Measurements from ENCODE around the gene SENP5. TPM values are rescaled to one million over a fixed set of nuclear protein-coding genes. Genes with fewer than 3 reads are reported as not detected.

The SENP5 gene
- total RNA-seq, 1 donor from 2014 or later, result 49.6 TPM

- Mint-ChIP-seq H3K27me3 (ENCODE audit: unreplicated experiment) (peaks cover 2% of the 10 kb centered on the region), H3K4me3 (ENCODE audit: unreplicated experiment) (no peak overlapping the region), H3K27ac (ENCODE audit: unreplicated experiment) (no peak overlapping the region), H3K36me3 (ENCODE audit: unreplicated experiment) (no peaks in the 10 kb centered on the region), H3K4me1 (ENCODE audit: low read depth, unreplicated experiment) (peaks cover 15% of the 10 kb centered on the region), H3K9me3 (ENCODE audit: unreplicated experiment) (peaks cover 2% of the 10 kb centered on the region)
- no peak for DNase-seq
- no peak for TF ChIP-seq CTCF (IDR thresholded peaks at IDR 0.05; ENCODE audit: partially characterized antibody, unreplicated experiment)
Observed at GRCh38 chr3:196927571-196928453, 60.1 kb downstream of the SENP5 start.

GRCh38 chr3:196931157-196931556 is 63.4 kb downstream of the SENP5 start:
- H3K27me3 Mint-ChIP-seq (ENCODE audit: unreplicated experiment), result peaks cover 2% of the 10 kb centered on the region
- TF ChIP-seq CTCF (IDR thresholded peaks at IDR 0.05; ENCODE audit: partially characterized antibody, unreplicated experiment), result no peak
- no peak for DNase-seq
- H3K9me3 Mint-ChIP-seq (ENCODE audit: unreplicated experiment), result peaks cover 2% of the 10 kb centered on the region
- H3K27ac Mint-ChIP-seq (ENCODE audit: unreplicated experiment), result no peak overlapping the region
- peaks cover 15% of the 10 kb centered on the region for H3K4me1 Mint-ChIP-seq (ENCODE audit: low read depth, unreplicated experiment)
- H3K4me3 Mint-ChIP-seq (ENCODE audit: unreplicated experiment), result peak overlapping the region; percentile 2
- no peaks in the 10 kb centered on the region for H3K36me3 Mint-ChIP-seq (ENCODE audit: unreplicated experiment)

GRCh38 chr3:196931828-196932587 is 64.3 kb downstream of the SENP5 start:
- Mint-ChIP-seq H3K4me1 (ENCODE audit: low read depth, unreplicated experiment) (peaks cover 15% of the 10 kb centered on the region), H3K27me3 (ENCODE audit: unreplicated experiment) (peaks cover 2% of the 10 kb centered on the region), H3K9me3 (ENCODE audit: unreplicated experiment) (peaks cover 2% of the 10 kb centered on the region), H3K36me3 (ENCODE audit: unreplicated experiment) (no peaks in the 10 kb centered on the region), H3K4me3 (ENCODE audit: unreplicated experiment) (no peak overlapping the region), H3K27ac (ENCODE audit: unreplicated experiment) (peak overlapping the region; percentile 50)
- DNase-seq, result no peak
- TF ChIP-seq CTCF (IDR thresholded peaks at IDR 0.05; ENCODE audit: partially characterized antibody, unreplicated experiment), result no peak

DNA sequence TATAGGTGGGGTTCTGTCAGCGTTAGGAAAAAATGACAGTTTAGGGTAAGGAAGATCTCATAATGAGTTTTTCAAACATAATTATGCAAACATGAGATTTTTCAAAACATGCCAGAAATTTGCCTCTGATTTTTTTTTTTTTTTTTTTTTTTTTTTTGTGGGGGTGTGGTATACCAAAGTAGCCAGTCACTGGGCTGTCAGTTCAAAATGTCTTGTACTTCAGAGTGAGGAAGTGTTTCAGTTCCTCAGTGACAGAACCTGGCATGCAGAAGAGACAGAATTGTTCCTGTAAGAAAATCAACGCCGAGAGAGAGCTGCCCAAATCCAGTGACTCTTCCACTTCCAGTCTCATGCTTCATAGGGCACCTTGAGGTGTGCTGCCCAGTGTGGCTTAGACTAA is 64.9 kb downstream of the SENP5 start:
- no peak for TF ChIP-seq CTCF (IDR thresholded peaks at IDR 0.05; ENCODE audit: partially characterized antibody, unreplicated experiment)
- H3K36me3 Mint-ChIP-seq (ENCODE audit: unreplicated experiment), result no peaks in the 10 kb centered on the region
- H3K4me3 Mint-ChIP-seq (ENCODE audit: unreplicated experiment), result no peak overlapping the region
- peaks cover 2% of the 10 kb centered on the region for H3K9me3 Mint-ChIP-seq (ENCODE audit: unreplicated experiment)
- peaks cover 15% of the 10 kb centered on the region for H3K4me1 Mint-ChIP-seq (ENCODE audit: low read depth, unreplicated experiment)
- DNase-seq, result no peak
- peak overlapping the region; percentile 50 for H3K27ac Mint-ChIP-seq (ENCODE audit: unreplicated experiment)
- peaks cover 2% of the 10 kb centered on the region for H3K27me3 Mint-ChIP-seq (ENCODE audit: unreplicated experiment)

Measured in glutamatergic neuron (in vitro differentiated cells).